CD4-positive, alpha-beta T cell (primary cell): ENCODE data around the gene PKD2. TPM values are rescaled to one million over a fixed set of nuclear protein-coding genes. Genes with fewer than 3 reads are reported as not detected.
"Not testable (repeated sequence)": the region's sequence is repeated elsewhere in the genome, so short reads cannot be mapped to it uniquely, and the experiment has no call there.

Experiments used
- ATAC-seq: fragments of 200-7000 bp; cut with Tn5 transposase; one replicate; pipeline ENCODE4 v1.10.0; 2022; ENCODE audit warnings: mild to moderate bottlenecking; ENCODE audit not compliant: poor library complexity
- CTCF ChIA-PET: fragments of 350-600 bp; sonication (Branson Sonifier 250); formaldehyde crosslinking; loops from one replicate; lab custom pipeline; 2021; ENCODE audit warnings: antibody characterized with exemption, inconsistent platforms; lab: Charles Lee
- POLR2A ChIA-PET: fragments of 350-600 bp; sonication (Branson Sonifier 250); formaldehyde crosslinking; loops from one replicate; lab custom pipeline; 2021; ENCODE audit warnings: antibody characterized with exemption, inconsistent platforms; lab: Charles Lee
- DNase-seq, 14 experiments: peaks; one replicate each; pipeline ENCODE4 v3.0.0-alpha.2; 2013 to 2020; ENCODE audit warnings: mixed read lengths in 2 of 14
- H3K27ac ChIP-seq, 2 donors: one replicate each; pipeline versions ENCODE4 v1.5.1 to v1.7.0; 2013; ENCODE audit warnings: low read length in 2 of 2, low read depth in 1 of 2, mild to moderate bottlenecking in 1 of 2
- H3K27me3 ChIP-seq, 2 experiments: 1 replicate in 1 of 2; 2 replicates in 1 of 2; pipeline versions ENCODE4 v1.6.1 to v1.7.0; 2013; ENCODE audit warnings: low read length in 2 of 2, control low read depth in 1 of 2, mild to moderate bottlenecking in 1 of 2, moderate library complexity in 1 of 2; ENCODE audit not compliant: insufficient read depth in 2 of 2, control insufficient read depth in 1 of 2
- H3K36me3 ChIP-seq: one replicate; pipeline ENCODE4 v1.6.1; 2013; ENCODE audit warnings: low read length, control low read depth; ENCODE audit not compliant: insufficient read depth
- H3K4me1 ChIP-seq: one replicate; pipeline ENCODE4 v1.6.1; 2013; ENCODE audit warnings: low read length, control low read depth; ENCODE audit not compliant: insufficient read depth
- H3K4me3 ChIP-seq: one replicate; pipeline ENCODE4 v1.5.1; 2013; ENCODE audit warnings: mild to moderate bottlenecking, low read length, moderate library complexity
- H3K9me3 ChIP-seq, 2 experiments: 1 replicate in 1 of 2; 2 replicates in 1 of 2; pipeline versions ENCODE4 v1.6.1 to v1.7.0; 2013; ENCODE audit warnings: low read length in 2 of 2, mild to moderate bottlenecking in 2 of 2, control low read depth in 1 of 2, moderate library complexity in 1 of 2; ENCODE audit not compliant: control insufficient read depth in 1 of 2, insufficient read depth in 1 of 2
- H3K27ac Mint-ChIP-seq: one replicate; pipeline ENCODE4 v1.8.0; 2020; ENCODE audit warnings: mixed read lengths
- H3K27me3 Mint-ChIP-seq: one replicate; pipeline ENCODE4 v1.8.0; 2021; ENCODE audit warnings: mixed read lengths
- H3K36me3 Mint-ChIP-seq: one replicate; pipeline ENCODE4 v1.8.0; 2021; ENCODE audit warnings: low read depth, mixed read lengths
- H3K4me1 Mint-ChIP-seq: one replicate; pipeline ENCODE4 v1.8.0; 2021; ENCODE audit warnings: low read depth, mixed read lengths
- H3K4me3 Mint-ChIP-seq: one replicate; pipeline ENCODE4 v1.8.0; 2020; ENCODE audit warnings: mild to moderate bottlenecking, mixed read lengths
- H3K9me3 Mint-ChIP-seq: one replicate; pipeline ENCODE4 v1.8.0; 2020; ENCODE audit warnings: mixed read lengths
- intact Hi-C, 2 experiments: fragments of 100-400 bp; cut with DNase I in 1 of 2; cut with micrococcal nuclease in 1 of 2; formaldehyde crosslinking; loops; one replicate each; pipeline versions ENCODE4 v1.15.1 to v1.9.0; 2023 to 2025; cut with DNase I, micrococcal nuclease
- total RNA-seq, 174 experiments: library from RNA in 2 of 174; stranded (reverse) in 2 of 174; gene quantifications; one replicate each; pipeline ENCODE4 v1.2.3 and lab custom pipeline; 2021 to 2026
- TF ChIP-seq, protein P1 (sequence below): fragments of 200-600 bp; IDR thresholded peaks from one replicate; pipeline ENCODE4 v1.8.0; 2022; ENCODE audit warnings: antibody characterized with exemption, mild to moderate bottlenecking

PKD2 gene
- total RNA-seq, 2 experiments from 2014 or later, result 4.1 to 4.3 TPM

- Histone ChIP-seq H3K27ac (no peak overlapping the region), H3K27me3 (no peaks in the 10 kb centered on the region), H3K4me1 (no peaks in the 10 kb centered on the region), H3K9me3 (no peaks in the 10 kb centered on the region), H3K4me3 (no peak overlapping the region), H3K36me3 (no peaks in the 10 kb centered on the region)
- Mint-ChIP-seq H3K4me3 (no peak overlapping the region), H3K27me3 (peaks cover 5% of the 10 kb centered on the region), H3K27ac (no peak overlapping the region), H3K9me3 (no peaks in the 10 kb centered on the region), H3K4me1 (no peaks in the 10 kb centered on the region), H3K36me3 (no peaks in the 10 kb centered on the region)
- DNase-seq (no peak), ATAC-seq (no peak)
- TF ChIP-seq, protein P1, sequence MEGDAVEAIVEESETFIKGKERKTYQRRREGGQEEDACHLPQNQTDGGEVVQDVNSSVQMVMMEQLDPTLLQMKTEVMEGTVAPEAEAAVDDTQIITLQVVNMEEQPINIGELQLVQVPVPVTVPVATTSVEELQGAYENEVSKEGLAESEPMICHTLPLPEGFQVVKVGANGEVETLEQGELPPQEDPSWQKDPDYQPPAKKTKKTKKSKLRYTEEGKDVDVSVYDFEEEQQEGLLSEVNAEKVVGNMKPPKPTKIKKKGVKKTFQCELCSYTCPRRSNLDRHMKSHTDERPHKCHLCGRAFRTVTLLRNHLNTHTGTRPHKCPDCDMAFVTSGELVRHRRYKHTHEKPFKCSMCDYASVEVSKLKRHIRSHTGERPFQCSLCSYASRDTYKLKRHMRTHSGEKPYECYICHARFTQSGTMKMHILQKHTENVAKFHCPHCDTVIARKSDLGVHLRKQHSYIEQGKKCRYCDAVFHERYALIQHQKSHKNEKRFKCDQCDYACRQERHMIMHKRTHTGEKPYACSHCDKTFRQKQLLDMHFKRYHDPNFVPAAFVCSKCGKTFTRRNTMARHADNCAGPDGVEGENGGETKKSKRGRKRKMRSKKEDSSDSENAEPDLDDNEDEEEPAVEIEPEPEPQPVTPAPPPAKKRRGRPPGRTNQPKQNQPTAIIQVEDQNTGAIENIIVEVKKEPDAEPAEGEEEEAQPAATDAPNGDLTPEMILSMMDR, result no peak
- POLR2A ChIA-PET, result interaction anchor here (0.5 kb wide), 1 partner anchor 1792 kb away, joined by 3 read pairs; no protein-coding TSS in a partner anchor
- intact Hi-C loops, result no loop called here
- CTCF ChIA-PET, result no interaction called here
Observed at GRCh38 chr4:88106205-88106604, 98.8 kb downstream of the PKD2 start.

DNA sequence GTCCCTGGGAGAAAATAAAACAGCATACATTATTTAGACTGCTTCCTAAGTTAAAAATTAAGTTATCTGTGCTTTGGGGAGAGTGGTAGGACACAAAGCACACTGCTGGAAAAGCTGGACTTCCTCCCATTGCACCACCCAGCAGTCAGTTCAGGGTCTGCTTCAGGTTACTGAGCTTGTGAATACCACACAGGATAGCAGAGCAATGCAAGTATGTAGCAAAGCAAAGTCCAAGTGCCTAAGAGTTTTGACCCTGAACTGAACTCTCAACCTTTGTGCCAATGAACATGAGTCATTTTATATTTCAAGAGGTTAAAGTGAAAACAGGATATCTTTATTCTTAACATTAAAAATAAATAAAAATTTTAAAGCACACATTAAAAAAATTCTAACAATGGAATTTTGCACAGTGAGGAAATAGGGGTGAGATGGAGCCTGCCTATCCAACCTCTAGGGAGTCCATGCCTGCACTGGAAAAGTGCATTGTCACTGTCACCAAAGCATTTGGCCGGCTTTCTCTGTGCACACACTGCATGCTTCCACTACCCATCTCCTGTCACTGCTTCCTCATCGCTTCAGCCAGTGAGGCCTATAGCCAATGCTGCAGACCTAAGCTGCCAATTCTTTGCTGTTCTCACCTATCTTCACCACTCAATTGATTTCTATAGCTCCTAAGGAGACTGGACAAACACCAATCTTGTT, 100.1 kb downstream of the PKD2 start:
- ATAC-seq, result no peak
- CTCF ChIA-PET, result no interaction called here
- no peaks in the 10 kb centered on the region for H3K27me3 Mint-ChIP-seq
- no peaks in the 10 kb centered on the region for H3K36me3 Mint-ChIP-seq
- no peaks in the 10 kb centered on the region for H3K27me3 ChIP-seq
- H3K4me1 ChIP-seq, result no peaks in the 10 kb centered on the region
- no peaks in the 10 kb centered on the region for H3K36me3 ChIP-seq
- no peak overlapping the region for H3K4me3 ChIP-seq
- POLR2A ChIA-PET, result no interaction called here
- DNase-seq, result no peak
- intact Hi-C loops, result no loop called here
- H3K4me3 Mint-ChIP-seq, result no peak overlapping the region
- TF ChIP-seq, protein P1, result no peak
- no peaks in the 10 kb centered on the region for H3K4me1 Mint-ChIP-seq
- no peak overlapping the region for H3K27ac Mint-ChIP-seq
- H3K9me3 Mint-ChIP-seq, result no peaks in the 10 kb centered on the region
- H3K27ac ChIP-seq, result no peak overlapping the region
- H3K9me3 ChIP-seq, result no peaks in the 10 kb centered on the region

GRCh38 chr4:88108108-88108465, 100.7 kb downstream of the PKD2 start:
- H3K4me3 Mint-ChIP-seq, H3K27ac Mint-ChIP-seq, H3K27me3 ChIP-seq, ATAC-seq, CTCF ChIA-PET, H3K27ac ChIP-seq, H3K9me3 ChIP-seq, H3K27me3 Mint-ChIP-seq, POLR2A ChIA-PET, H3K36me3 ChIP-seq, DNase-seq, H3K4me1 Mint-ChIP-seq, H3K9me3 Mint-ChIP-seq, H3K4me3 ChIP-seq, H3K4me1 ChIP-seq, intact Hi-C loops, H3K36me3 Mint-ChIP-seq: not testable (repeated sequence)

DNA sequence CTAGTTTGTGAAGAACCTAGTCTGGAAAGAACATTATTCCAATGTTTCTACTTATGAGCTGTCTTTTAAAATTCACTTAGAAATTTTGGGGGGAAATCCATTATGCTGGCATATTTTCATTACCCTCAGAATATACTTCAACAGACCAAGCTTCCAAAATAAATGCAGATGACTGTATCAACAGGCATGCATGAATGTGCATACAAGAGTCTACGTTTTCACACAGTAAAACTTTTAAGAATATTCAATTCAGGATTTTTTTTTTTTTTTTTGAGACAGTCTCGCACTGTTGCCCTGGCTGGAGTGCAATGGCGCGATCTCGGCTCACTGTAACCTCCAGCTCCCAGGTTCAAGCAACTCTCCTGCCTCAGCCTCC, 101.3 kb downstream of the PKD2 start:
- H3K4me1 ChIP-seq, result no peaks in the 10 kb centered on the region
- no peak overlapping the region for H3K27ac Mint-ChIP-seq
- H3K27me3 ChIP-seq, result no peaks in the 10 kb centered on the region
- no peak overlapping the region for H3K4me3 Mint-ChIP-seq
- intact Hi-C loops, result no loop called here
- CTCF ChIA-PET, result no interaction called here
- no peaks in the 10 kb centered on the region for H3K36me3 ChIP-seq
- no peaks in the 10 kb centered on the region for H3K27me3 Mint-ChIP-seq
- no peaks in the 10 kb centered on the region for H3K9me3 ChIP-seq
- H3K4me3 ChIP-seq, result no peak overlapping the region
- ATAC-seq (no peak), DNase-seq (no peak)
- POLR2A ChIA-PET, result interaction anchor here (0.7 kb wide), 1 partner anchor 1256 kb away, joined by 3 read pairs; no protein-coding TSS in a partner anchor
- H3K36me3 Mint-ChIP-seq, result no peaks in the 10 kb centered on the region
- H3K27ac ChIP-seq, result no peak overlapping the region
- no peaks in the 10 kb centered on the region for H3K4me1 Mint-ChIP-seq
- TF ChIP-seq, protein P1, result no peak
- no peaks in the 10 kb centered on the region for H3K9me3 Mint-ChIP-seq
